LNCAP (cell line): Measurements from ENCODE around the gene FOXP1.

Experiments used
- CTCF ChIP-seq: fragments of 450-650 bp; IDR thresholded peaks from 2 replicates; pipeline ENCODE4 v1.5.1; 2017; ENCODE audit warnings: mild to moderate bottlenecking

FOXP1 gene

GRCh38 chr3:71492566-71492965 is 91.0 kb downstream of the FOXP1 start:
- TF ChIP-seq CTCF: no peak

- no peak for TF ChIP-seq CTCF
These were observed 92.3 kb downstream of the FOXP1 start for GRCh38 chr3:71491154-71491752.

GRCh38 chr3:71490692-71491091 is 92.8 kb downstream of the FOXP1 start:
- no peak for TF ChIP-seq CTCF

GRCh38 chr3:71489315-71489761 is 94.2 kb downstream of the FOXP1 start:
- TF ChIP-seq CTCF: no peak

- TF ChIP-seq CTCF: no peak
These were observed 94.6 kb downstream of the FOXP1 start for GRCh38 chr3:71488882-71489281.

- no peak for TF ChIP-seq CTCF
These were observed 95.1 kb downstream of the FOXP1 start for GRCh38 chr3:71488391-71488809.

GRCh38 chr3:71487418-71487817 is 96.1 kb downstream of the FOXP1 start:
- no peak for TF ChIP-seq CTCF

- no peak for TF ChIP-seq CTCF
These were observed 96.7 kb downstream of the FOXP1 start for GRCh38 chr3:71486831-71487230.
